ENCODE data around the gene SLC6A5. TPM values are rescaled to one million over a fixed set of nuclear protein-coding genes. Genes with fewer than 3 reads are reported as not detected.

The SLC6A5 gene
- total RNA-seq, 4 donors from 2014 or later = not detected

- DNase-seq = no peak
- no peak overlapping the region for H3K4me3 ChIP-seq
- in situ Hi-C loops (cut with MboI; ENCODE audit: low pct_ligation_motif_present in 1 of 4, low pct_unique_long_range_greater_than_20kb in 1 of 4, low sequenced_read_pairs in 3 of 4) = loop anchor here in 3 of 4 donors (25.0 kb wide), 2 partner anchors 218 to 468 kb away; partner anchors contain the start of gene PRMT3 (in 3 of the 3)
These were observed 6.2 kb downstream of the SLC6A5 start for GRCh38 chr11:20605602-20606091.

GRCh38 chr11:20608934-20609333, 9.5 kb downstream of the SLC6A5 start:
- intact Hi-C loops (cut with DNase I; ENCODE audit: low total_unique reads) (no loop called here), in situ Hi-C loops (cut with MboI; ENCODE audit: low pct_ligation_motif_present in 1 of 4, low pct_unique_long_range_greater_than_20kb in 1 of 4, low sequenced_read_pairs in 3 of 4) (loop anchor here in 3 of 4 donors (25.0 kb wide), 2 partner anchors 222 to 472 kb away; partner anchors contain the start of gene PRMT3 (in 3 of the 3))
- no peak for TF ChIP-seq POLR2AphosphoS5 (IDR thresholded peaks at IDR 0.05)
- no peak for TF ChIP-seq POLR2A (IDR thresholded peaks at IDR 0.05)
- TF ChIP-seq EP300 (IDR thresholded peaks at IDR 0.05; ENCODE audit: low read depth) = no peak
- TF ChIP-seq, protein P1, sequence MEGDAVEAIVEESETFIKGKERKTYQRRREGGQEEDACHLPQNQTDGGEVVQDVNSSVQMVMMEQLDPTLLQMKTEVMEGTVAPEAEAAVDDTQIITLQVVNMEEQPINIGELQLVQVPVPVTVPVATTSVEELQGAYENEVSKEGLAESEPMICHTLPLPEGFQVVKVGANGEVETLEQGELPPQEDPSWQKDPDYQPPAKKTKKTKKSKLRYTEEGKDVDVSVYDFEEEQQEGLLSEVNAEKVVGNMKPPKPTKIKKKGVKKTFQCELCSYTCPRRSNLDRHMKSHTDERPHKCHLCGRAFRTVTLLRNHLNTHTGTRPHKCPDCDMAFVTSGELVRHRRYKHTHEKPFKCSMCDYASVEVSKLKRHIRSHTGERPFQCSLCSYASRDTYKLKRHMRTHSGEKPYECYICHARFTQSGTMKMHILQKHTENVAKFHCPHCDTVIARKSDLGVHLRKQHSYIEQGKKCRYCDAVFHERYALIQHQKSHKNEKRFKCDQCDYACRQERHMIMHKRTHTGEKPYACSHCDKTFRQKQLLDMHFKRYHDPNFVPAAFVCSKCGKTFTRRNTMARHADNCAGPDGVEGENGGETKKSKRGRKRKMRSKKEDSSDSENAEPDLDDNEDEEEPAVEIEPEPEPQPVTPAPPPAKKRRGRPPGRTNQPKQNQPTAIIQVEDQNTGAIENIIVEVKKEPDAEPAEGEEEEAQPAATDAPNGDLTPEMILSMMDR (IDR thresholded peaks at IDR 0.05) = no peak
- Histone ChIP-seq H3K4me3 (no peak overlapping the region), H3K9me3 (no peaks in the 10 kb centered on the region), H3K27ac (no peak overlapping the region), H3K36me3 (no peaks in the 10 kb centered on the region), H3K27me3 (peaks cover 75% of the 10 kb centered on the region), H3K4me1 (peaks cover 0 to 6% (median 0%) of the 10 kb centered on the region in 4 donors)
- no peak for DNase-seq
- WGBS, 2 donors (ENCODE audit: low coverage in 1 of 2) = 73 to 77% methylated on average over 3 of the region's 3 CpGs

More at GRCh38 chr11:20605602-20606091, 6.2 kb downstream of the SLC6A5 start:
- Histone ChIP-seq H3K4me1 (peaks cover 0 to 6% (median 0%) of the 10 kb centered on the region in 4 donors), H3K27ac (no peak overlapping the region), H3K36me3 (no peaks in the 10 kb centered on the region), H3K9me3 (no peaks in the 10 kb centered on the region), H3K27me3 (peaks cover 96% of the 10 kb centered on the region)
- no peak for TF ChIP-seq EP300 (IDR thresholded peaks at IDR 0.05; ENCODE audit: low read depth)
- no peak for TF ChIP-seq POLR2AphosphoS5 (IDR thresholded peaks at IDR 0.05)
- TF ChIP-seq, protein P1 (IDR thresholded peaks at IDR 0.05) = no peak
- no peak for TF ChIP-seq POLR2A (IDR thresholded peaks at IDR 0.05)
- WGBS, 2 donors (ENCODE audit: low coverage in 1 of 2) = 28% methylated on average over 26 of the region's 26 CpGs; no CpG with 5 or more reads in 1 of the 2 donors
- intact Hi-C loops (cut with DNase I; ENCODE audit: low total_unique reads) = no loop called here

DNA sequence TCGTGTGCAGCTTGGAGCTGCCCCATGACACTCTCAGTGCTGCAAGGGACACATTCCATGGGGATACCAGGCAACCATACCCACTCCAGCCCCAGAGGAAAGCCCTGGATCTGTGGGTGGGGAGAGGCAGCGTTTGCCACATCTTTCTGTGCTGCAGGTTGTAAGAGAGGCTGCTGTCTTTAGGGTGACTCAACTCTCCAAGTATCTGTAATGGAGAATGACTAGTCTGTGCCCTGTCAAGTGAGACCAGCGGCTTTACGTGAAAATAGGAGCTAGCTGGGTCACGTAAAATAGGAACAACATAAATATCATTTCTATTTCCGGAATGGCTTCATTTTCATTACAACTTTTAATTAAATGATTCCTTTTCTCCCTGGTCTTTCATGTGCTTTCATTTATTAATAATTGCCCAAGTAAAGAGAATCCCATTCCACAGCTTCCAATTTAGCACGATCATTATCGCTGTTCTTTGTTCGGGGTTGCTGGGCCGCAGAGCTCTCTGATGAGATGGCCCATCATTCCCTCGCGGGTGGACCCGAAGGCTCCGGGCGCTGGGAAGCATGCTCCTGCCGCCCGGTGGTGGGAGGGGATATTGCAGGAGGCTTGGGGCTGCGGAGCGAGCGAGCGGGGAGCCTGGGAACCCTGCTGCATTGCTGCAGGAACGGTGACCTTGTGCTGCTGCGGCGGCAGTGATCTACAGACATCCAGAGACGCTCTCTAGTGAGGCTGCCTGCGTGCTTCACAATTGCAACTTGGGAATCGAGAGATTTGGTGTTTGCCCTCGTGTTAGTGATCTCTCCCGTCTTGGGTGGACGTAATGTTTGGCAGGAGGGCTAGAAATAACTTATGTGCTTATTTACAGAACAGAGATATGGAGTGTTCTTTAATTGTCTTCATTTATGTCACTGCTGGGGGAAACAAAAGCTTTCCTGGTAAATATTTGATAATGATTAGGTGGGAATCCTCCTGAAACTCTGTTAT, 10.6 kb downstream of the SLC6A5 start:
- in situ Hi-C loops (cut with MboI; ENCODE audit: low pct_ligation_motif_present in 1 of 4, low pct_unique_long_range_greater_than_20kb in 1 of 4, low sequenced_read_pairs in 3 of 4) = loop anchor here in 3 of 4 donors (25.0 kb wide), 2 partner anchors 223 to 473 kb away; partner anchors contain the start of gene PRMT3 (in 3 of the 3)

More for the DNA sequence above, 10.6 kb downstream of the SLC6A5 start:
- TF ChIP-seq POLR2A (IDR thresholded peaks at IDR 0.05) (no peak), EP300 (IDR thresholded peaks at IDR 0.05; ENCODE audit: low read depth) (no peak), POLR2AphosphoS5 (IDR thresholded peaks at IDR 0.05) (no peak)
- TF ChIP-seq, protein P1 (IDR thresholded peaks at IDR 0.05) = peak; percentile 66 to 90 (median 86)
- Histone ChIP-seq H3K9me3 (no peaks in the 10 kb centered on the region), H3K36me3 (no peaks in the 10 kb centered on the region), H3K27ac (no peak overlapping the region), H3K4me1 (peaks cover 0 to 6% (median 0%) of the 10 kb centered on the region in 4 donors), H3K4me3 (no peak overlapping the region), H3K27me3 (peaks cover 67% of the 10 kb centered on the region)
- WGBS, 2 donors (ENCODE audit: low coverage in 1 of 2) = 10 to 26% methylated on average over 4 to 30 of the region's 30 CpGs
- peak; percentile 62 for DNase-seq
- intact Hi-C loops (cut with DNase I; ENCODE audit: low total_unique reads) = no loop called here
